CD4-positive, alpha-beta T cell (primary cell): ENCODE measurements around the gene KRT74. TPM values are rescaled to one million over a fixed set of nuclear protein-coding genes. Genes with fewer than 3 reads are reported as not detected.

Experiments
- ATAC-seq: fragments of 200-7000 bp; cut with Tn5 transposase; one replicate; pipeline ENCODE4 v1.10.0; 2022; ENCODE audit warnings: mild to moderate bottlenecking; ENCODE audit not compliant: poor library complexity
- CTCF ChIA-PET: fragments of 350-600 bp; sonication (Branson Sonifier 250); formaldehyde crosslinking; loops from one replicate; lab custom pipeline; 2021; ENCODE audit warnings: antibody characterized with exemption, inconsistent platforms; lab: Charles Lee
- POLR2A ChIA-PET: fragments of 350-600 bp; sonication (Branson Sonifier 250); formaldehyde crosslinking; loops from one replicate; lab custom pipeline; 2021; ENCODE audit warnings: antibody characterized with exemption, inconsistent platforms; lab: Charles Lee
- DNase-seq, 14 experiments: peaks; one replicate each; pipeline ENCODE4 v3.0.0-alpha.2; 2013 to 2020; ENCODE audit warnings: mixed read lengths in 2 of 14
- H3K27ac ChIP-seq, 2 donors: one replicate each; pipeline versions ENCODE4 v1.5.1 to v1.7.0; 2013; ENCODE audit warnings: low read length in 2 of 2, low read depth in 1 of 2, mild to moderate bottlenecking in 1 of 2
- H3K27me3 ChIP-seq, 2 experiments: 1 replicate in 1 of 2; 2 replicates in 1 of 2; pipeline versions ENCODE4 v1.6.1 to v1.7.0; 2013; ENCODE audit warnings: low read length in 2 of 2, control low read depth in 1 of 2, mild to moderate bottlenecking in 1 of 2, moderate library complexity in 1 of 2; ENCODE audit not compliant: insufficient read depth in 2 of 2, control insufficient read depth in 1 of 2
- H3K36me3 ChIP-seq: one replicate; pipeline ENCODE4 v1.6.1; 2013; ENCODE audit warnings: low read length, control low read depth; ENCODE audit not compliant: insufficient read depth
- H3K4me1 ChIP-seq: one replicate; pipeline ENCODE4 v1.6.1; 2013; ENCODE audit warnings: low read length, control low read depth; ENCODE audit not compliant: insufficient read depth
- H3K4me3 ChIP-seq: one replicate; pipeline ENCODE4 v1.5.1; 2013; ENCODE audit warnings: mild to moderate bottlenecking, low read length, moderate library complexity
- H3K9me3 ChIP-seq, 2 experiments: 1 replicate in 1 of 2; 2 replicates in 1 of 2; pipeline versions ENCODE4 v1.6.1 to v1.7.0; 2013; ENCODE audit warnings: low read length in 2 of 2, mild to moderate bottlenecking in 2 of 2, control low read depth in 1 of 2, moderate library complexity in 1 of 2; ENCODE audit not compliant: control insufficient read depth in 1 of 2, insufficient read depth in 1 of 2
- H3K27ac Mint-ChIP-seq: one replicate; pipeline ENCODE4 v1.8.0; 2020; ENCODE audit warnings: mixed read lengths
- H3K27me3 Mint-ChIP-seq: one replicate; pipeline ENCODE4 v1.8.0; 2021; ENCODE audit warnings: mixed read lengths
- H3K36me3 Mint-ChIP-seq: one replicate; pipeline ENCODE4 v1.8.0; 2021; ENCODE audit warnings: low read depth, mixed read lengths
- H3K4me1 Mint-ChIP-seq: one replicate; pipeline ENCODE4 v1.8.0; 2021; ENCODE audit warnings: low read depth, mixed read lengths
- H3K4me3 Mint-ChIP-seq: one replicate; pipeline ENCODE4 v1.8.0; 2020; ENCODE audit warnings: mild to moderate bottlenecking, mixed read lengths
- H3K9me3 Mint-ChIP-seq: one replicate; pipeline ENCODE4 v1.8.0; 2020; ENCODE audit warnings: mixed read lengths
- intact Hi-C, 2 experiments: fragments of 100-400 bp; cut with DNase I in 1 of 2; cut with micrococcal nuclease in 1 of 2; formaldehyde crosslinking; loops; one replicate each; pipeline versions ENCODE4 v1.15.1 to v1.9.0; 2023 to 2025; cut with DNase I, micrococcal nuclease
- total RNA-seq, 174 experiments: library from RNA in 2 of 174; stranded (reverse) in 2 of 174; gene quantifications; one replicate each; pipeline ENCODE4 v1.2.3 and lab custom pipeline; 2021 to 2026
- TF ChIP-seq, protein P1 (sequence below): fragments of 200-600 bp; IDR thresholded peaks from one replicate; pipeline ENCODE4 v1.8.0; 2022; ENCODE audit warnings: antibody characterized with exemption, mild to moderate bottlenecking

The KRT74 gene
- total RNA-seq, 2 experiments from 2014 or later, result 0.30 to 0.34 TPM

DNA sequence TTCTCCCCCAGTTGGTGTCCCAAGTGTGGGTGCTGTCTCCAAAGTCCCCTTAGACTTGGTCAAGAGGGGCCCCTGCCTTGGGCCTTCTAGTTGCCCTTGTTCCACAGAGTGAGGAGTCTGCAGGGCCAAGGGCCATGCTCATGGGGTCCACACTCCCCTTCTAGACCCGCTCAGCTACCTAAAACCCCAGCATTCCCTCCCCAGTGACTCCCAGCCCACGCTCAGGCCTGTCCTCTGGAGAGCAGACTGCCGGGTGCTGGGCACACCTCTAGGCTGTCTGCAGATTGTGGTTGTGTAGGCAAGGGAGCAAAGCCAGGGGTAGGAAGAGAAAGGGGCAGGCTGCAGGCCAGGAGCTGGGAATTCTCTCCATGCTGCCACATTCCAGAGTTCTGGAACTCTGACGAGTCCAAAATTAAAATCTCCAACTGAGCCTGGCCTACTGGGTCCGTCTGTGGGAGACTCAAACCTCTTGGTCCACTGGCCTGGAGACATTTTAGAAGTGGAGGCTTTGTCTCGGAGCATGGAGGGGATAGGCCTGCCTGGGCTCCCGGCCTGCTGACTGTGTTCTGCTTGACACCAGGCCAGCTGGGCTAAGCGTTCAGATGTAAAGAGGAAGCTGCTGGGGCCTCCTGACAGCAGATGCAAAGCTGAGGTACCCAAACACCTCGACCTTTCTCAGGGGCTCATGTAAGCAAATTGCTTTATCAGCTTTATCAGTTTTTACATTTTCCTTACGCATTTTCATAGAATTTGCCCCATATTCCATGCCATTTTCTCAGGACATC is 39.8 kb downstream of the KRT74 start:
- Mint-ChIP-seq H3K9me3 (no peaks in the 10 kb centered on the region), H3K27me3 (no peaks in the 10 kb centered on the region), H3K36me3 (no peaks in the 10 kb centered on the region), H3K4me3 (no peak overlapping the region), H3K4me1 (no peaks in the 10 kb centered on the region), H3K27ac (no peak overlapping the region)
- no peaks in the 10 kb centered on the region for H3K36me3 ChIP-seq
- TF ChIP-seq, protein P1, sequence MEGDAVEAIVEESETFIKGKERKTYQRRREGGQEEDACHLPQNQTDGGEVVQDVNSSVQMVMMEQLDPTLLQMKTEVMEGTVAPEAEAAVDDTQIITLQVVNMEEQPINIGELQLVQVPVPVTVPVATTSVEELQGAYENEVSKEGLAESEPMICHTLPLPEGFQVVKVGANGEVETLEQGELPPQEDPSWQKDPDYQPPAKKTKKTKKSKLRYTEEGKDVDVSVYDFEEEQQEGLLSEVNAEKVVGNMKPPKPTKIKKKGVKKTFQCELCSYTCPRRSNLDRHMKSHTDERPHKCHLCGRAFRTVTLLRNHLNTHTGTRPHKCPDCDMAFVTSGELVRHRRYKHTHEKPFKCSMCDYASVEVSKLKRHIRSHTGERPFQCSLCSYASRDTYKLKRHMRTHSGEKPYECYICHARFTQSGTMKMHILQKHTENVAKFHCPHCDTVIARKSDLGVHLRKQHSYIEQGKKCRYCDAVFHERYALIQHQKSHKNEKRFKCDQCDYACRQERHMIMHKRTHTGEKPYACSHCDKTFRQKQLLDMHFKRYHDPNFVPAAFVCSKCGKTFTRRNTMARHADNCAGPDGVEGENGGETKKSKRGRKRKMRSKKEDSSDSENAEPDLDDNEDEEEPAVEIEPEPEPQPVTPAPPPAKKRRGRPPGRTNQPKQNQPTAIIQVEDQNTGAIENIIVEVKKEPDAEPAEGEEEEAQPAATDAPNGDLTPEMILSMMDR, result no peak
- H3K27ac ChIP-seq, result no peak overlapping the region
- H3K4me3 ChIP-seq, result no peak overlapping the region
- intact Hi-C loops, result no loop called here
- H3K27me3 ChIP-seq, result no peaks in the 10 kb centered on the region
- no peaks in the 10 kb centered on the region for H3K9me3 ChIP-seq
- ATAC-seq (no peak), DNase-seq (no peak)
- ChIA-PET CTCF (no interaction called here), POLR2A (no interaction called here)
- H3K4me1 ChIP-seq, result no peaks in the 10 kb centered on the region

DNA sequence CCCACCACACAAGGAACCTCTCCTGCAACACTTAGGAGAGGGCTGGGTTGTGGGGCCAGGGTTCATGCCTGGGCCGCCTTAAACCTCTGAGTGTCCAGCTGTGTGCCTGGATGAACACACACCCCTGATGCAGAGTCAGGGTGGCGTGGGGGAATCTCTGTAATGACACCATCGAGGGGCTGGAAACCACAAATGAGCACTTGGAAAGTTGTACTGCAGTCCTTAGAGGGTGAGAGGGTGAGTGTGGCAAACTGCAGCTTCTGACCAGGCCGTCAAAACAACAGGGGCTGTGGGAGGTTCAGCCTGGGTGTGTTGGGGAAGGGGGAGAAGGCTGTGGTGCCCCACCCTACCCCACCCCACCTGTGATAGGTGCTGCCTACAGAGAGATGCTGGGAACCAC is 41.0 kb downstream of the KRT74 start:
- DNase-seq (no peak), ATAC-seq (no peak)
- Mint-ChIP-seq H3K27me3 (no peaks in the 10 kb centered on the region), H3K9me3 (no peaks in the 10 kb centered on the region), H3K4me1 (no peaks in the 10 kb centered on the region), H3K36me3 (no peaks in the 10 kb centered on the region), H3K4me3 (no peak overlapping the region), H3K27ac (no peak overlapping the region)
- TF ChIP-seq, protein P1, result no peak
- no peak overlapping the region for H3K4me3 ChIP-seq
- POLR2A ChIA-PET, result no interaction called here
- no peak overlapping the region for H3K27ac ChIP-seq
- H3K36me3 ChIP-seq, result no peaks in the 10 kb centered on the region
- intact Hi-C loops, result no loop called here
- no peaks in the 10 kb centered on the region for H3K9me3 ChIP-seq
- no peaks in the 10 kb centered on the region for H3K4me1 ChIP-seq
- H3K27me3 ChIP-seq, result no peaks in the 10 kb centered on the region
- CTCF ChIA-PET, result no interaction called here

DNA sequence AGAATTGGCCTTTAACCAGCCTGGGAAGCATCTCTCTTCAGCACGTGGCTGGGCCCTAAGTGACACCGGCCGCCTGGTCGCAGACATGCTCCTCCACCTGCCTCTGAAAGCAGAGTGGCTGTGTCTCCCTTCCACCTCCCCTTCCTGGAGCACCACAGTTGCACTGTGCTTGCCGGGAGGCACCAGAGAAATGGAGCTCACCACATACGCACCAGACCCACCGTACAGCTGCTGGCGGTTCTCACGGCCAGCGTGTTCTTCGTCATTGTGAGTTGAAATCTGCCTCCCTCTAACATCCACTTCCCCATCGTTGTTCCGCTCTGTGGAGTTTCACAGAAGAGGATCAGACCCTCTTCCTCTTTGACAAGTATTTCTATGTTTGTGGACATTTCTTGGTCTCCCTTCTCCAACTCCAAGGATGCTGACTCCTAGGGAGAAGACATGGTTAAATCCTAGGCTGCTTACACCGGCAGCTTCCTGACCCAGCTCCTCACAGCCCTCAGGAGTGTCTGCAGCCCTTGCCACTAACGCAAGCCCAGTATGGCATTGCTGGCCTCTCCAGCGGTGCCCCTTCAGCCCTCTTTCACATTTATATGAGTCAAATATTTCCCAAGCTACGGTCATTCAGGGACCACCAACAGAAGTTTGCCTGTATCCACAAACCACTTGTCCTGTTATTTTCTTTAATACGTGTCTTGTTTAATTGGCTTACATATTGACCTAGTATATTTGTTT is 41.9 kb downstream of the KRT74 start:
- H3K27me3 ChIP-seq, result no peaks in the 10 kb centered on the region

More for the DNA sequence above, 41.9 kb downstream of the KRT74 start:
- no peaks in the 10 kb centered on the region for H3K4me1 Mint-ChIP-seq
- no peaks in the 10 kb centered on the region for H3K9me3 ChIP-seq
- H3K4me1 ChIP-seq, result peaks cover under 1% of the 10 kb centered on the region
- H3K36me3 ChIP-seq, result no peaks in the 10 kb centered on the region
- H3K36me3 Mint-ChIP-seq, result no peaks in the 10 kb centered on the region
- H3K4me3 ChIP-seq, result no peak overlapping the region
- H3K9me3 Mint-ChIP-seq, result no peaks in the 10 kb centered on the region
- no peak overlapping the region for H3K27ac Mint-ChIP-seq
- DNase-seq, result peak in 3 of 14 experiments; percentile 16 to 38 (median 37)
- TF ChIP-seq, protein P1, result no peak
- H3K27me3 Mint-ChIP-seq, result no peaks in the 10 kb centered on the region
- ChIA-PET CTCF (no interaction called here), POLR2A (interaction anchor here (1.2 kb wide), 1 partner anchor 10 kb away, joined by 3 read pairs; no protein-coding TSS in a partner anchor)
- intact Hi-C loops, result no loop called here
- no peak for ATAC-seq
- H3K4me3 Mint-ChIP-seq, result no peak overlapping the region
- no peak overlapping the region for H3K27ac ChIP-seq
